PFSK-1 (cell line): Measurements from ENCODE around the gene FOLR3.

Experiments used
- POLR2AphosphoS5 ChIP-seq: IDR thresholded peaks from 2 replicates; pipeline ENCODE4 v1.6.1; 2012; ENCODE audit warnings: low read depth, mild to moderate bottlenecking, control low read depth, low read length, moderate library complexity
- TAF1 ChIP-seq: IDR thresholded peaks from 2 replicates; pipeline ENCODE4 v1.6.1; 2012; ENCODE audit warnings: low read length, control low read depth, borderline replicate concordance; ENCODE audit not compliant: insufficient read depth

- peak; percentile 97 for TF ChIP-seq POLR2AphosphoS5
- peak; percentile 80; the same call in 1 of the 2 replicates for TF ChIP-seq TAF1
Measured at GRCh38 chr11:72112143-72112977, 23.2 kb upstream of the FOLR3 start, which contains the start of gene ANAPC15.
